Measurements from ENCODE around the gene DUSP1.

DUSP1 gene

GRCh38 chr5:172744123-172745104 lies 26.6 kb downstream of the DUSP1 start:
- TF ChIP-seq POLR2A (IDR thresholded peaks at IDR 0.05; ENCODE audit: extremely low read depth, insufficient read length), result no peak
- TF ChIP-seq MAX (IDR thresholded peaks at IDR 0.05; ENCODE audit: low read depth, low read length), result no peak
- no peak for TF ChIP-seq MYC (IDR thresholded peaks at IDR 0.05; ENCODE audit: low read depth, low read length)
- H3K4me3 ChIP-seq (ENCODE audit: low read depth, low read length), result no peak overlapping the region
- DNase-seq (ENCODE audit: low read depth), result no peak

- TF ChIP-seq CTCF (IDR thresholded peaks at IDR 0.05; ENCODE audit: low read depth, low read length) (no peak), MYC (IDR thresholded peaks at IDR 0.05; ENCODE audit: low read depth, low read length) (no peak), POLR2A (IDR thresholded peaks at IDR 0.05; ENCODE audit: extremely low read depth, insufficient read length) (no peak), MAX (IDR thresholded peaks at IDR 0.05; ENCODE audit: low read depth, low read length) (no peak)
- DNase-seq (ENCODE audit: low read depth), result no peak
Observed at GRCh38 chr5:172743112-172743959, 27.7 kb downstream of the DUSP1 start.

GRCh38 chr5:172741206-172741582 lies 29.8 kb downstream of the DUSP1 start:
- no peak overlapping the region for H3K4me3 ChIP-seq (ENCODE audit: low read depth, low read length)
- DNase-seq (ENCODE audit: low read depth), result no peak
- TF ChIP-seq POLR2A (IDR thresholded peaks at IDR 0.05; ENCODE audit: extremely low read depth, insufficient read length) (no peak), CTCF (IDR thresholded peaks at IDR 0.05; ENCODE audit: low read depth, low read length) (no peak)

More at GRCh38 chr5:172743112-172743959, 27.7 kb downstream of the DUSP1 start:
- no peak overlapping the region for H3K4me3 ChIP-seq (ENCODE audit: low read depth, low read length)

- TF ChIP-seq MAX (IDR thresholded peaks at IDR 0.05; ENCODE audit: low read depth, low read length) (no peak), POLR2A (IDR thresholded peaks at IDR 0.05; ENCODE audit: extremely low read depth, insufficient read length) (no peak), CTCF (IDR thresholded peaks at IDR 0.05; ENCODE audit: low read depth, low read length) (no peak), MYC (IDR thresholded peaks at IDR 0.05; ENCODE audit: low read depth, low read length) (no peak)
- no peak overlapping the region for H3K4me3 ChIP-seq (ENCODE audit: low read depth, low read length)
- no peak for DNase-seq (ENCODE audit: low read depth)
Observed at GRCh38 chr5:172740428-172741205, 30.4 kb downstream of the DUSP1 start.

GRCh38 chr5:172739375-172739774 lies 31.6 kb downstream of the DUSP1 start:
- no peak for TF ChIP-seq MAX (IDR thresholded peaks at IDR 0.05; ENCODE audit: low read depth, low read length)
- no peak for TF ChIP-seq MYC (IDR thresholded peaks at IDR 0.05; ENCODE audit: low read depth, low read length)
- TF ChIP-seq POLR2A (IDR thresholded peaks at IDR 0.05; ENCODE audit: extremely low read depth, insufficient read length), result no peak
- no peak for TF ChIP-seq CTCF (IDR thresholded peaks at IDR 0.05; ENCODE audit: low read depth, low read length)
- DNase-seq (ENCODE audit: low read depth), result no peak
- H3K4me3 ChIP-seq (ENCODE audit: low read depth, low read length), result no peak overlapping the region

Measured in NB4 (cell line).